Mammary epithelial cell (primary cell): ENCODE results near the gene C2.

Experiments
- EZH2 ChIP-seq: IDR thresholded peaks from 2 replicates; pipeline ENCODE4 v1.6.1; 2012; ENCODE audit warnings: low read length, inconsistent platforms, borderline replicate concordance
- TF ChIP-seq, protein P1 (sequence below), 2 donors: IDR thresholded peaks in 1 of 2; conservative IDR thresholded peaks in 1 of 2; 2 replicates each; pipeline ENCODE4 v1.5.1; 2011 to 2012; ENCODE audit warnings: inconsistent platforms in 2 of 2, low read length in 2 of 2, mild to moderate bottlenecking in 2 of 2, control low read depth in 1 of 2, low read depth in 1 of 2; ENCODE audit not compliant: insufficient read depth in 1 of 2; ENCODE audit errors: extremely low read depth in 1 of 2

DNA sequence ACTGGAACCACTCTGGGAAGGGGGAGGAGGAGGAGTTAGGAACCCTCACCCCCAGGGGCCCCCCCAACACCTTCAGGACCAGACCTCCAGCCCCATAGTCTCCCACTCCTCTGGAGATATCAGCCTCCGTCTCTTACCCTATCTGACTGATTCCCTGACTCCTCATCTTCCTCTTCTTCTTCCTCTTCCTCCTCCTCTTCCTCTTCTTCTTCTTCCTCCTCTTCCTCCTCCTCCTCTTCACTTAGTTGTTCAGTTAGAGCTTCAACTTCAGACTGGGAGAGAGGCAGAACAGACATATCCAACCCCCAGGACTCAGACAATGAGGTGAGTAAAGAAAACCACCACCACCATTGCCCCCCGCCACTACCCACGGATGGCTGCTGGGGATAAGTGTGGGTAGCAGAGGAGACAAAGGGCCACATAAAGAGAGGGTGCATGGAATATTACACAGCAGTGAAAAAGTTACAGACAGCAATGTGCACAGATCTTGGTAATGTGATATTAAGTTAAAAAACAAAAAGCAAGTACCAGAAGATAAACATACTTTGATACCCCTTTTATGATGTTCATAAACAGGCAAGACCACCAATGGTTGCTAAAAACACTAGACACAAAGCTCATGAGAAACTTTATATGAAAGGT lies 38.1 kb upstream of the C2 start:
- TF ChIP-seq, protein P1, sequence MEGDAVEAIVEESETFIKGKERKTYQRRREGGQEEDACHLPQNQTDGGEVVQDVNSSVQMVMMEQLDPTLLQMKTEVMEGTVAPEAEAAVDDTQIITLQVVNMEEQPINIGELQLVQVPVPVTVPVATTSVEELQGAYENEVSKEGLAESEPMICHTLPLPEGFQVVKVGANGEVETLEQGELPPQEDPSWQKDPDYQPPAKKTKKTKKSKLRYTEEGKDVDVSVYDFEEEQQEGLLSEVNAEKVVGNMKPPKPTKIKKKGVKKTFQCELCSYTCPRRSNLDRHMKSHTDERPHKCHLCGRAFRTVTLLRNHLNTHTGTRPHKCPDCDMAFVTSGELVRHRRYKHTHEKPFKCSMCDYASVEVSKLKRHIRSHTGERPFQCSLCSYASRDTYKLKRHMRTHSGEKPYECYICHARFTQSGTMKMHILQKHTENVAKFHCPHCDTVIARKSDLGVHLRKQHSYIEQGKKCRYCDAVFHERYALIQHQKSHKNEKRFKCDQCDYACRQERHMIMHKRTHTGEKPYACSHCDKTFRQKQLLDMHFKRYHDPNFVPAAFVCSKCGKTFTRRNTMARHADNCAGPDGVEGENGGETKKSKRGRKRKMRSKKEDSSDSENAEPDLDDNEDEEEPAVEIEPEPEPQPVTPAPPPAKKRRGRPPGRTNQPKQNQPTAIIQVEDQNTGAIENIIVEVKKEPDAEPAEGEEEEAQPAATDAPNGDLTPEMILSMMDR (conservative IDR thresholded peaks at IDR 0.05 in 1 of 2, IDR thresholded peaks at IDR 0.05 in 1 of 2; ENCODE audit: extremely low read depth in 1 of 2, insufficient read depth in 1 of 2, low read depth in 1 of 2, low read length in 2 of 2), result no peak
- TF ChIP-seq EZH2, result no peak
